Loucy (cell line): ENCODE data around the gene SLC1A5.

ENCODE experiments used
- EZH2phosphoT487 ChIP-seq: fragments of 200-600 bp; IDR thresholded peaks from 2 replicates; pipeline ENCODE4 v1.6.1; 2018; ENCODE audit warnings: antibody characterized with exemption, mild to moderate bottlenecking, moderate library complexity, borderline replicate concordance
- TF ChIP-seq, protein P1 (sequence below): fragments of 200-600 bp; sonication (generic); conservative IDR thresholded peaks from 2 replicates; pipeline ENCODE4 v1.5.1; 2014; ENCODE audit warnings: mild to moderate bottlenecking, antibody characterized with exemption, low read length

DNA sequence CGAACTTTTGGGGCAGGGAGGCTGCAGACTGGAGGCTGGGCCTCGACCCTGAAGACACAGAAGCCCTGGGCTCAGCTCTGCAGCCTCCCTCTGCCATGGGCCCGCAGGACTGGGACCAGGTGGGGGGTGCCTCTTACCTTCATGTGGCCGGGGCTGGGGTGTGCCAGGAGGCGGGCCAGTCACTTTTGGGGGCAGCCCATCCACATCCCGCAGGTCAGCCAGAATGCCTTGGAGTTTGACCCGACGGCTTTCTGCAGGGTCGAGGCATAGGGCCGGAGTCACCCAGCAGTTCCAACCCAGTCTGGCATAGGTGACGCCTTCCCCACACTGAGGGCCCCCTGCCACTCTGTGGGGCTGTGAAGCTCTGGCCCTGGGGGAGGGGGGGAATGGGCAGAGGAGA, 60.6 kb downstream of the SLC1A5 start:
- TF ChIP-seq, protein P1, sequence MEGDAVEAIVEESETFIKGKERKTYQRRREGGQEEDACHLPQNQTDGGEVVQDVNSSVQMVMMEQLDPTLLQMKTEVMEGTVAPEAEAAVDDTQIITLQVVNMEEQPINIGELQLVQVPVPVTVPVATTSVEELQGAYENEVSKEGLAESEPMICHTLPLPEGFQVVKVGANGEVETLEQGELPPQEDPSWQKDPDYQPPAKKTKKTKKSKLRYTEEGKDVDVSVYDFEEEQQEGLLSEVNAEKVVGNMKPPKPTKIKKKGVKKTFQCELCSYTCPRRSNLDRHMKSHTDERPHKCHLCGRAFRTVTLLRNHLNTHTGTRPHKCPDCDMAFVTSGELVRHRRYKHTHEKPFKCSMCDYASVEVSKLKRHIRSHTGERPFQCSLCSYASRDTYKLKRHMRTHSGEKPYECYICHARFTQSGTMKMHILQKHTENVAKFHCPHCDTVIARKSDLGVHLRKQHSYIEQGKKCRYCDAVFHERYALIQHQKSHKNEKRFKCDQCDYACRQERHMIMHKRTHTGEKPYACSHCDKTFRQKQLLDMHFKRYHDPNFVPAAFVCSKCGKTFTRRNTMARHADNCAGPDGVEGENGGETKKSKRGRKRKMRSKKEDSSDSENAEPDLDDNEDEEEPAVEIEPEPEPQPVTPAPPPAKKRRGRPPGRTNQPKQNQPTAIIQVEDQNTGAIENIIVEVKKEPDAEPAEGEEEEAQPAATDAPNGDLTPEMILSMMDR, result no peak
- TF ChIP-seq EZH2phosphoT487, result no peak
